Uterus (tissue), 4 donors: ENCODE measurements around the gene MEF2C. TPM values are rescaled to one million over a fixed set of nuclear protein-coding genes. Genes with fewer than 3 reads are reported as not detected.

ENCODE experiments used
- DNase-seq, 2 donors: peaks; one replicate each; pipeline ENCODE4 v3.0.0-alpha.2; 2019 to 2020
- H3K27ac ChIP-seq, 2 donors: fragments of 200-600 bp; sonication (generic); 1 replicate in 1 of 2; 2 replicates in 1 of 2; pipeline ENCODE4 v1.5.1; 2016 to 2018
- H3K27me3 ChIP-seq, 2 donors: fragments of 200-600 bp; sonication (generic); one replicate each; pipeline ENCODE4 v1.5.1; 2018 to 2019; ENCODE audit warnings: control low read depth in 1 of 2
- H3K36me3 ChIP-seq, 2 donors: fragments of 200-600 bp; sonication (generic); one replicate each; pipeline ENCODE4 v1.5.1; 2019; ENCODE audit warnings: control low read depth in 1 of 2
- H3K4me1 ChIP-seq, 2 donors: fragments of 200-600 bp; sonication (generic); one replicate each; pipeline ENCODE4 v1.5.1; 2018 to 2019; ENCODE audit warnings: control low read depth in 1 of 2
- H3K4me3 ChIP-seq, 2 donors: fragments of 200-600 bp; sonication (generic); 1 replicate in 1 of 2; 2 replicates in 1 of 2; pipeline ENCODE4 v1.5.1; 2018 to 2019; ENCODE audit warnings: mild to moderate bottlenecking in 1 of 2
- H3K9me3 ChIP-seq, 2 donors: fragments of 200-600 bp; sonication (generic); one replicate each; pipeline ENCODE4 v1.5.1; 2019; ENCODE audit warnings: control low read depth in 1 of 2
- POLR2A ChIP-seq, 2 donors: fragments of 450-650 bp; IDR thresholded peaks; one replicate each; pipeline ENCODE4 v1.6.1; 2016; ENCODE audit warnings: antibody characterized with exemption in 2 of 2, mild to moderate bottlenecking in 1 of 2, moderate library complexity in 1 of 2
- intact Hi-C: fragments of 100-400 bp; cut with DNase I; formaldehyde crosslinking; loops from one replicate; pipeline ENCODE4 v1.15.1; 2023; ENCODE audit warnings: low total_unique reads
- total RNA-seq, 4 donors: library from RNA; depleted of rRNA in 3 of 4; stranded (reverse); fragments of >200 nt in 3 of 4; gene quantifications; one replicate each; pipeline versions ENCODE4 v1.1.0 to v1.2.4, GENCODE V29; 2014 to 2023
- TF ChIP-seq, protein P1 (sequence below), 4 experiments: fragments of 200-600 bp in 2 of 4; fragments of 450-650 bp in 2 of 4; sonication (generic) in 2 of 4; IDR thresholded peaks; one replicate each; pipeline ENCODE4 v1.5.1; 2016 to 2019; ENCODE audit warnings: antibody characterized with exemption in 4 of 4, mild to moderate bottlenecking in 2 of 4, moderate library complexity in 1 of 4
- donor health status: DM: yes; HTN: yes; CAD: no.

MEF2C gene
- total RNA-seq, 4 donors from 2014 or later: 30.3 to 134 (median 70.3) TPM

DNA sequence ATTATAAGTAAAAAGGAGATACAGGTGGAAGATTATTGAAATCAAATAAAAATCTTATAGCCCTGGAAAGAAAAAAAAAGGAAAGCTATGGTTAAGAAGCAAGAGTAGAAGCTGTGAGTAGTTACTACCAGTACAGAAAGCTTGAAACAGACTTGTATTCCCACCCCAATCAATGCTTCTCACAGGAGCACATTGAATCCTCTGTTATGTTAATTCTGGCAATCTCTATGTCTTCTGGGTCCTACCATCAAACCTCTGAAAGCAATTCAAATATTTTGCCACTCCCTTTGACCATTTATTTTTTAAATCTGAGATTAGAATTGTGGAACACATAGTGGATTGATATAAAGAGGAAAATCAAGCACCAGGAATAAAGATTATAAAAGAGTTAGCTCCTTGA, 186.5 kb downstream of the MEF2C start:
- peaks cover 8 to 50% of the 10 kb centered on the region in 2 donors for H3K27me3 ChIP-seq
- no peak overlapping the region for H3K4me3 ChIP-seq
- TF ChIP-seq, protein P1, sequence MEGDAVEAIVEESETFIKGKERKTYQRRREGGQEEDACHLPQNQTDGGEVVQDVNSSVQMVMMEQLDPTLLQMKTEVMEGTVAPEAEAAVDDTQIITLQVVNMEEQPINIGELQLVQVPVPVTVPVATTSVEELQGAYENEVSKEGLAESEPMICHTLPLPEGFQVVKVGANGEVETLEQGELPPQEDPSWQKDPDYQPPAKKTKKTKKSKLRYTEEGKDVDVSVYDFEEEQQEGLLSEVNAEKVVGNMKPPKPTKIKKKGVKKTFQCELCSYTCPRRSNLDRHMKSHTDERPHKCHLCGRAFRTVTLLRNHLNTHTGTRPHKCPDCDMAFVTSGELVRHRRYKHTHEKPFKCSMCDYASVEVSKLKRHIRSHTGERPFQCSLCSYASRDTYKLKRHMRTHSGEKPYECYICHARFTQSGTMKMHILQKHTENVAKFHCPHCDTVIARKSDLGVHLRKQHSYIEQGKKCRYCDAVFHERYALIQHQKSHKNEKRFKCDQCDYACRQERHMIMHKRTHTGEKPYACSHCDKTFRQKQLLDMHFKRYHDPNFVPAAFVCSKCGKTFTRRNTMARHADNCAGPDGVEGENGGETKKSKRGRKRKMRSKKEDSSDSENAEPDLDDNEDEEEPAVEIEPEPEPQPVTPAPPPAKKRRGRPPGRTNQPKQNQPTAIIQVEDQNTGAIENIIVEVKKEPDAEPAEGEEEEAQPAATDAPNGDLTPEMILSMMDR (IDR thresholded peaks at IDR 0.05): no peak
- TF ChIP-seq POLR2A (IDR thresholded peaks at IDR 0.05): no peak
- intact Hi-C loops: no loop called here
- H3K9me3 ChIP-seq: no peaks in the 10 kb centered on the region
- no peak overlapping the region for H3K27ac ChIP-seq
- no peaks in the 10 kb centered on the region for H3K4me1 ChIP-seq
- H3K36me3 ChIP-seq: no peaks in the 10 kb centered on the region
- DNase-seq: no peak

DNA sequence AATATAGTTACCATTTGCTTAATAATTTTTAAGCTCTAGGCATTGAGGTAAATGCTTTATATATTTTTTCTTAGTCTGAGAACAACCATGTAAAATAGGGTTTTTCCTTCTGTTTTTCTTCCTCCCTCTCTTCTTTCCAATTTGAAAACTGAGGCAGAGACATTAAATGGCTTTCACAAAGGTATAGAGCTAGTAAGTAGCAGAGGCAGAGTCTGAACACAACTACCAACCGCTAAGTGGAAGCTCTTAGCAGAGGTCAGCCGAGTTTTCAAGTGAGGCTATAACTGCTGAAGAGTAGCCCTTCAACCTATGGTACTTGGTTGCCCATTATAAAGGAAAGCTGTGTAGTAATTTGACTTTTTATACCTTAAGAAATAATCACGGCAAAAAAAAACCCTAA, 187.1 kb downstream of the MEF2C start:
- Histone ChIP-seq H3K27me3 (peaks cover 8 to 54% of the 10 kb centered on the region in 2 donors), H3K4me1 (peaks cover 0 to 3% of the 10 kb centered on the region in 2 donors), H3K4me3 (no peak overlapping the region), H3K27ac (no peak overlapping the region), H3K36me3 (no peaks in the 10 kb centered on the region), H3K9me3 (no peaks in the 10 kb centered on the region)
- no peak for DNase-seq
- no peak for TF ChIP-seq POLR2A (IDR thresholded peaks at IDR 0.05)
- TF ChIP-seq, protein P1 (IDR thresholded peaks at IDR 0.05): no peak
- intact Hi-C loops: no loop called here

DNA sequence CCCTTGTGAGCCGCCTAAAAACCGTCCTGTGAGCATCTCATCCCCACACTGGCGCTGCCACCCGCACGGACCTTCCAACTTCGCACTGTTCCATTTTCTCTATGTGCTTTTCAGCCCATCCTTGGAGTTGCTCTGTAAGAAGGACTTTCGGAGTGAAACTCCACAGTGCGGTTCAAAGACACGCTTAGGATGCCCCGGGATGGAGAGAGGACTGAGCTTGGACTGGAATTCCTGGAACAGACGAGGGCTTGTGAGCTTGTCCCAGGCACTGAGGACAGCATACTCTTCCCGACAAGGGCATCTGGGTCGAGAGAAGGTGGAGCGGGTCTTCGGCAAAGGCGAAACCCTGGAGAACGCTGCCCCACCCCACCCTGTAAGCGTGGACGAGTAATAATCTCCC, 187.8 kb downstream of the MEF2C start:
- no peak for DNase-seq
- Histone ChIP-seq H3K27ac (no peak overlapping the region), H3K9me3 (no peaks in the 10 kb centered on the region), H3K4me1 (peaks cover 3 to 4% of the 10 kb centered on the region in 2 donors), H3K27me3 (peaks cover 8 to 61% of the 10 kb centered on the region in 2 donors), H3K4me3 (no peak overlapping the region), H3K36me3 (no peaks in the 10 kb centered on the region)
- intact Hi-C loops: no loop called here
- no peak for TF ChIP-seq POLR2A (IDR thresholded peaks at IDR 0.05)
- TF ChIP-seq, protein P1 (IDR thresholded peaks at IDR 0.05): no peak

DNA sequence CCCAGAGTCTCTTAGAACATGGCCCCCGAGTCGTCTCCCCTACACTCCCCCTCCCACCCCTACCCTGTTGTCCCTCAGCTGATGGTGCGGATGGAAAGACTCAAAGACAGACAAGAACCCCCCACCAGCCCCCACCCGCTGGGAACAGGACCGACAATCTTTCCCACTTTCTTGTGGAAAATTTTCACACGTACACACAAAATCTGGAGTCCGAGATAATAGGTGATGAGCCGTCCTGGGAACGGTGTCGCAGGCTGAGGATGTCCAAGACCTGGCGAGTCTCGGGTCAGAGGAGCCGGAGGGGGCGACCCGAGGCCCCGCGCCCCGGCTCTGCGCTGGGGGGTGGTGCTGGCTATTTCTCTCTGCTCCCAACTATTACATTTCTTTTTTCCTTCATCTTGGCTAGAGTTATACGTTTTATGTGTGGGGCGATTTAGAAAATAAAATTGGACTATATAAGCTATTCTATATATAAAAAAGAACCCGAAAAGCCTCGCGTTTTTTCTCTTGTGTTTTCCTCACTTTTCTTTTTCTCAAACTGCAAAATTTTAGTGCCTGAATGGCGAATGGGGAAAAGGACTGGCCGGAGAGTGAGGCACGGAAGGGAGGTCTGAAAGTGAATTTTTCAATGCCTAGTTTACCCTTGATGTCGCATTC, 188.8 kb downstream of the MEF2C start:
- Histone ChIP-seq H3K27me3 (peaks cover 18 to 72% of the 10 kb centered on the region in 2 donors), H3K9me3 (no peaks in the 10 kb centered on the region), H3K27ac (no peak overlapping the region), H3K4me1 (peaks cover 3 to 4% of the 10 kb centered on the region in 2 donors), H3K4me3 (no peak overlapping the region), H3K36me3 (no peaks in the 10 kb centered on the region)
- DNase-seq: no peak
- TF ChIP-seq, protein P1 (IDR thresholded peaks at IDR 0.05): no peak
- no peak for TF ChIP-seq POLR2A (IDR thresholded peaks at IDR 0.05)
- intact Hi-C loops: loop anchor here (5.0 kb wide), 1 partner anchor 912 kb away; no protein-coding TSS in a partner anchor

DNA sequence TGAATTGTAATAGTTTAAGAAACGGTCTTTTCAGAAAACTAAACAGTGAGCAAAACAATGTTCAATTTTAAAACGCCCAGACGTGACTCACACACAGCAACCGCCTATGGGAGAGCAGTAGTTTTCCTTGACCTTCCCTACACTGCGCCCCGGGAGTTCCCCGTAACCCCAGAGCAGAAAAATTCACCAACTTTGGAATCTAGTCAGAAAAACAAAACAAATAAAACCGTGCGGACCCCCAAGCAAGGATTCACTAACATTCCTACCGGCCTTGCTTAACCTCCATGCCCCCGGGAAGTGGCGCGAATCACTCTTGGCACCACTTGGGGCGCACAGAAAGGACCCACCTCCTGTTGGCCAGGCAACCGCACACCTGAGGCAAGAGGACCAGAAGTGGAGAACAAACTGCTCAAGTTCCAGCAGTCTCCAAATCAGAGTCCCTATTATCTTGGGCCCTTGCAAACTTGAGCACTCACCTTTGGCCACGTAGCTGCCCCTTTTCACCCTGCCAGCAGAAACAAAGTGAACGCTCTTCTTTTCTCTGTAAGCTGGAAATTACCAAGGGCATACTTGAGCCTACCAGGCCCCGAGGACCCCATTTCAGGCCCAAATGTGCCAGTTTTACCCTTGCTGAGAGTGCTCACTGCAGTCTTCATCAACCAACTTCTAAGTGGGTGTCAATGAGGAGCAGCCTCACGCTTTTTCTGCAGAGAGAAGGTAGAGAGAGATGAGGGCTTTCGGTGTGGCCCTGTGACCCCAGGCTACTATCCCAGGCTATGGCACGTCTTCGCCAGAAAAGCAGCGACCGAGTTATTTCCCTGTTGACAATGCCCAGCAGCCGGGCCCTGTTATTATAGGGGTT, 189.7 kb downstream of the MEF2C start:
- H3K4me1 ChIP-seq: peaks cover 3 to 4% of the 10 kb centered on the region in 2 donors

More for the DNA sequence above, 189.7 kb downstream of the MEF2C start:
- Histone ChIP-seq H3K9me3 (no peaks in the 10 kb centered on the region), H3K27me3 (peaks cover 18 to 80% of the 10 kb centered on the region in 2 donors), H3K27ac (no peak overlapping the region), H3K36me3 (no peaks in the 10 kb centered on the region), H3K4me3 (no peak overlapping the region)
- TF ChIP-seq POLR2A (IDR thresholded peaks at IDR 0.05): no peak
- TF ChIP-seq, protein P1 (IDR thresholded peaks at IDR 0.05): no peak
- intact Hi-C loops: loop anchor here (5.0 kb wide), 1 partner anchor 911 kb away; no protein-coding TSS in a partner anchor
- DNase-seq: no peak
